Measurements from ENCODE around the gene TRIM24.

TRIM24 gene

DNA sequence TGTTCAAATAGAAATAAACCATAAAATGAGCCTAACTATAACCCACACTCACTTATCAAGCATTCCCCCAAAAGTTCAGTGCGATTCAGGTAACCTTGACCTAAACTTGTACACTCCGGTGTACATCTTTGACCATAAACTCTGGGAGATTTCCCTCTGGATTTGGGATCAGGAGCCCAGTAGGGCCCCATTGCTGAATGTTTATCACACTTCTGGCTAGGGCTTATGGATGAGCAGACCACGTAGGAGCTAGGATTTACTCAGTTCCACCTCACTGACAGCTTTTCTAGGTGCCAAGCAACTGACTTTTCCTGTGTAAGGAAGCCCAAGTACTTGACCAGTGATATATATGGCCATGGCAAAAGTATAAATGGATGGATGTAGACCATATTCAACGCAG lies 127.4 kb downstream of the TRIM24 start:
- no peaks in the 10 kb centered on the region for H3K27me3 ChIP-seq (ENCODE audit: insufficient read depth, poor library complexity, severe bottlenecking)
- H3K27ac ChIP-seq (replicated peaks), result no peak overlapping the region
- DNase-seq (ENCODE audit: low read depth in 1 of 2, low spot score in 1 of 2), result no peak
- no peak overlapping the region for H3K4me3 ChIP-seq (replicated peaks; ENCODE audit: insufficient read depth, low read length)
- TF ChIP-seq POLR2AphosphoS5 (IDR thresholded peaks at IDR 0.05; ENCODE audit: low read depth), result no peak
- no peak for TF ChIP-seq GABPA (IDR thresholded peaks at IDR 0.05; ENCODE audit: low read depth)
- TF ChIP-seq, protein P1, sequence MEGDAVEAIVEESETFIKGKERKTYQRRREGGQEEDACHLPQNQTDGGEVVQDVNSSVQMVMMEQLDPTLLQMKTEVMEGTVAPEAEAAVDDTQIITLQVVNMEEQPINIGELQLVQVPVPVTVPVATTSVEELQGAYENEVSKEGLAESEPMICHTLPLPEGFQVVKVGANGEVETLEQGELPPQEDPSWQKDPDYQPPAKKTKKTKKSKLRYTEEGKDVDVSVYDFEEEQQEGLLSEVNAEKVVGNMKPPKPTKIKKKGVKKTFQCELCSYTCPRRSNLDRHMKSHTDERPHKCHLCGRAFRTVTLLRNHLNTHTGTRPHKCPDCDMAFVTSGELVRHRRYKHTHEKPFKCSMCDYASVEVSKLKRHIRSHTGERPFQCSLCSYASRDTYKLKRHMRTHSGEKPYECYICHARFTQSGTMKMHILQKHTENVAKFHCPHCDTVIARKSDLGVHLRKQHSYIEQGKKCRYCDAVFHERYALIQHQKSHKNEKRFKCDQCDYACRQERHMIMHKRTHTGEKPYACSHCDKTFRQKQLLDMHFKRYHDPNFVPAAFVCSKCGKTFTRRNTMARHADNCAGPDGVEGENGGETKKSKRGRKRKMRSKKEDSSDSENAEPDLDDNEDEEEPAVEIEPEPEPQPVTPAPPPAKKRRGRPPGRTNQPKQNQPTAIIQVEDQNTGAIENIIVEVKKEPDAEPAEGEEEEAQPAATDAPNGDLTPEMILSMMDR (IDR thresholded peaks at IDR 0.05; ENCODE audit: insufficient read depth, low read length), result no peak
- TF ChIP-seq SPI1 (IDR thresholded peaks at IDR 0.05; ENCODE audit: borderline replicate concordance, low read depth), result no peak
- TF ChIP-seq, protein P2, sequence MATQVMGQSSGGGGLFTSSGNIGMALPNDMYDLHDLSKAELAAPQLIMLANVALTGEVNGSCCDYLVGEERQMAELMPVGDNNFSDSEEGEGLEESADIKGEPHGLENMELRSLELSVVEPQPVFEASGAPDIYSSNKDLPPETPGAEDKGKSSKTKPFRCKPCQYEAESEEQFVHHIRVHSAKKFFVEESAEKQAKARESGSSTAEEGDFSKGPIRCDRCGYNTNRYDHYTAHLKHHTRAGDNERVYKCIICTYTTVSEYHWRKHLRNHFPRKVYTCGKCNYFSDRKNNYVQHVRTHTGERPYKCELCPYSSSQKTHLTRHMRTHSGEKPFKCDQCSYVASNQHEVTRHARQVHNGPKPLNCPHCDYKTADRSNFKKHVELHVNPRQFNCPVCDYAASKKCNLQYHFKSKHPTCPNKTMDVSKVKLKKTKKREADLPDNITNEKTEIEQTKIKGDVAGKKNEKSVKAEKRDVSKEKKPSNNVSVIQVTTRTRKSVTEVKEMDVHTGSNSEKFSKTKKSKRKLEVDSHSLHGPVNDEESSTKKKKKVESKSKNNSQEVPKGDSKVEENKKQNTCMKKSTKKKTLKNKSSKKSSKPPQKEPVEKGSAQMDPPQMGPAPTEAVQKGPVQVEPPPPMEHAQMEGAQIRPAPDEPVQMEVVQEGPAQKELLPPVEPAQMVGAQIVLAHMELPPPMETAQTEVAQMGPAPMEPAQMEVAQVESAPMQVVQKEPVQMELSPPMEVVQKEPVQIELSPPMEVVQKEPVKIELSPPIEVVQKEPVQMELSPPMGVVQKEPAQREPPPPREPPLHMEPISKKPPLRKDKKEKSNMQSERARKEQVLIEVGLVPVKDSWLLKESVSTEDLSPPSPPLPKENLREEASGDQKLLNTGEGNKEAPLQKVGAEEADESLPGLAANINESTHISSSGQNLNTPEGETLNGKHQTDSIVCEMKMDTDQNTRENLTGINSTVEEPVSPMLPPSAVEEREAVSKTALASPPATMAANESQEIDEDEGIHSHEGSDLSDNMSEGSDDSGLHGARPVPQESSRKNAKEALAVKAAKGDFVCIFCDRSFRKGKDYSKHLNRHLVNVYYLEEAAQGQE (IDR thresholded peaks at IDR 0.05; ENCODE audit: insufficient replicate concordance, low read depth), result no peak

DNA sequence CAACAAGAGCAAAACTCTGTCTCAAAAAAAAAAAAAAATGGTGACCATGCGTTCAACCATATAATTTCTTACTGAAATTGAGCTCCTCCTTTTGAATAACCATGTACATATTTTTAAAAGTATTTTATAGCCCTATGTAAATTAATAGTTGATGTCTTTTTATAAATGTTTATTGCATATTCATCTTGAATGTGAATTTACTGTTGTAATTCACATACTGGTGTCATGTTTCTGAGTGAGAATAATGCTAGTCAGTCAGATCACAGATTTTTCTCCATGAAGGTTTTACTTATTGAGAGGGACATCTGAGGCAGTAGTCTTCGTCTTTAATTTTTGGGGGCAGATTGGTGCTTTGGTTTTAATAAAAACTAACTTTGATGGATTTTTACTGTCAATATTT lies 128.9 kb downstream of the TRIM24 start:
- TF ChIP-seq, protein P2 (IDR thresholded peaks at IDR 0.05; ENCODE audit: insufficient replicate concordance, low read depth), result no peak
- no peak for DNase-seq (ENCODE audit: low read depth in 1 of 2, low spot score in 1 of 2)
- no peak overlapping the region for H3K27ac ChIP-seq (replicated peaks)

DNA sequence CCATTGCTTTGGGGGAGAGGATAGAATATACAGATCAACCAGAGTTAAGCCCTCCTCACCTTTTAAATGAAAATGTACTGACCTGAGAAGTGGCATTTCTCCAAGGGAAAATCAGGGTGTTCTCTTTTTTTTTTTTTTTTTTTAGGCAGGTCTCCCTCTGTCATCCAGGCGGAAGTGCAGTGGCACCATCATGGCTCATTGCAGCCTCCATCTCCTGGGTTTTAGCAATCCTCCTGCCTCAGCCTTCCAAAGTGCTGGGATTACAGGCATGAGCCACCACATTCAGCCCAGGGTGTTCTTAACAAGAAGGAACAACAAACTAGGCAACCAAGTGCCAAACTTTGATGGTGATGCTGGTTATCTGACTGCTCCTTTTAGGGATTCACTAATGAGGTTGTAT lies 130.1 kb downstream of the TRIM24 start:
- H3K27me3 ChIP-seq (ENCODE audit: insufficient read depth, poor library complexity, severe bottlenecking), result no peaks in the 10 kb centered on the region
- no peak overlapping the region for H3K27ac ChIP-seq (replicated peaks)
- H3K4me3 ChIP-seq (replicated peaks; ENCODE audit: insufficient read depth, low read length), result no peak overlapping the region
- TF ChIP-seq SPI1 (IDR thresholded peaks at IDR 0.05; ENCODE audit: borderline replicate concordance, low read depth) (no peak), GABPA (IDR thresholded peaks at IDR 0.05; ENCODE audit: low read depth) (no peak), POLR2AphosphoS5 (IDR thresholded peaks at IDR 0.05; ENCODE audit: low read depth) (no peak)
- TF ChIP-seq, protein P1 (IDR thresholded peaks at IDR 0.05; ENCODE audit: insufficient read depth, low read length), result no peak
- TF ChIP-seq, protein P2 (IDR thresholded peaks at IDR 0.05; ENCODE audit: insufficient replicate concordance, low read depth), result no peak
- no peak for DNase-seq (ENCODE audit: low read depth in 1 of 2, low spot score in 1 of 2)

More for the DNA sequence above, 128.9 kb downstream of the TRIM24 start:
- Histone ChIP-seq H3K27me3 (ENCODE audit: insufficient read depth, poor library complexity, severe bottlenecking) (no peaks in the 10 kb centered on the region), H3K4me3 (replicated peaks; ENCODE audit: insufficient read depth, low read length) (no peak overlapping the region)

DNA sequence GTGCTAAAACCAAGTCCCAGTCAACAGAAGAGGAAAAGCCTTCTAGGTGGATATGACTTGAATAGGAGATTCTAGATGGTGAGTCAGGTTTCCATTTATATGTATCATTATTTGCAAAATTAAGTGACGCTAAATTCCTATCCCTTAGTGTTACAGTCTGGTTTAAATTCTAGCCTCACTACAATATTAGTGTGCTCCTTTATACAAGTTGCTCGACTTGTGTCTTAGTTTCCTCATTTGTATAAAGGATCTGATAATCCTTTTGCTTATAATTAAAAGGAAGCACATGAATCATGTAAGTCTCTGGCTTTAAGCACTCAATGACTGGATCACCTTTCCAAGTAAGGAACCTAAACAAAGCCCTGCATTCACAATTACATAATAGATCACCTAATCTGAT lies 135.4 kb downstream of the TRIM24 start:
- no peak for TF ChIP-seq GABPA (IDR thresholded peaks at IDR 0.05; ENCODE audit: low read depth)
- TF ChIP-seq, protein P2 (IDR thresholded peaks at IDR 0.05; ENCODE audit: insufficient replicate concordance, low read depth), result no peak
- TF ChIP-seq, protein P1 (IDR thresholded peaks at IDR 0.05; ENCODE audit: insufficient read depth, low read length), result no peak
- no peak for TF ChIP-seq POLR2AphosphoS5 (IDR thresholded peaks at IDR 0.05; ENCODE audit: low read depth)
- TF ChIP-seq SPI1 (IDR thresholded peaks at IDR 0.05; ENCODE audit: borderline replicate concordance, low read depth), result no peak
- Histone ChIP-seq H3K27me3 (ENCODE audit: insufficient read depth, poor library complexity, severe bottlenecking) (no peaks in the 10 kb centered on the region), H3K4me3 (replicated peaks; ENCODE audit: insufficient read depth, low read length) (no peak overlapping the region), H3K27ac (replicated peaks) (no peak overlapping the region)
- DNase-seq (ENCODE audit: low read depth in 1 of 2, low spot score in 1 of 2), result no peak
